H1 (cell line): Measurements from ENCODE around the gene LBH. TPM values are rescaled to one million over a fixed set of nuclear protein-coding genes. Genes with fewer than 3 reads are reported as not detected.

Experiments used
- CTCF ChIA-PET: fragments of 300-600 bp; sonication (Branson Sonifier 250); formaldehyde crosslinking; loops from one replicate; lab custom pipeline; 2021; ENCODE audit not compliant: partially characterized antibody; lab: Charles Lee
- POLR2A ChIA-PET: fragments of 300-600 bp; sonication (Branson Sonifier 250); formaldehyde crosslinking; loops from one replicate; lab custom pipeline; 2021; ENCODE audit warnings: inconsistent platforms; ENCODE audit not compliant: partially characterized antibody; lab: Charles Lee
- DNase-seq, 2 experiments: peaks; one replicate each; pipeline versions ENCODE4 v3.0.0 to v3.0.0-alpha.2; 2010 to 2022; ENCODE audit warnings: low spot score in 2 of 2, low read depth in 1 of 2, mixed read lengths in 1 of 2
- FAIRE-seq: peaks from 2 replicates; lab custom pipeline; 2011; peaks lifted over from hg19 to GRCh38; lab: Jason Lieb, UNC
- H2AFZ ChIP-seq: 2 replicates; pipeline ENCODE4 v1.8.1; 2012; ENCODE audit warnings: low read length, inconsistent platforms
- H2AK5ac ChIP-seq: 2 replicates; pipeline ENCODE4 v1.6.1; 2013; ENCODE audit warnings: low read depth, low read length
- H2BK120ac ChIP-seq: replicated peaks from 2 replicates; pipeline ENCODE3; 2013; ENCODE audit warnings: low read depth, low read length, inconsistent platforms
- H2BK12ac ChIP-seq: 2 replicates; pipeline ENCODE4 v1.6.1; 2013; ENCODE audit warnings: low read depth, low read length
- H2BK15ac ChIP-seq: 2 replicates; pipeline ENCODE4 v1.6.1; 2013; ENCODE audit warnings: low read length
- H2BK20ac ChIP-seq: 2 replicates; pipeline ENCODE4 v1.6.1; 2013; ENCODE audit warnings: low read length
- H2BK5ac ChIP-seq: 2 replicates; pipeline ENCODE4 v1.6.1; 2013; ENCODE audit warnings: low read depth, low read length
- H3K14ac ChIP-seq: 2 replicates; pipeline ENCODE4 v1.6.1; 2013; ENCODE audit warnings: inconsistent platforms; ENCODE audit not compliant: insufficient read length
- H3K18ac ChIP-seq: 2 replicates; pipeline ENCODE4 v1.6.1; 2013; ENCODE audit warnings: low read length; ENCODE audit errors: extremely low read depth
- H3K23ac ChIP-seq: 2 replicates; pipeline ENCODE4 v1.6.1; 2013; ENCODE audit warnings: inconsistent platforms; ENCODE audit not compliant: insufficient read length
- H3K23me2 ChIP-seq: 2 replicates; pipeline ENCODE4 v1.6.1; 2013; ENCODE audit warnings: low read depth, low read length
- H3K27ac ChIP-seq: 2 replicates; pipeline ENCODE4 v1.6.1; 2011; ENCODE audit warnings: low read depth, low read length, inconsistent platforms
- H3K27me3 ChIP-seq, 4 experiments: replicated peaks in 1 of 4; 1 replicate in 1 of 4; 2 replicates in 3 of 4; pipeline versions ENCODE4 v1.6.1 to v1.8.1; 2011 to 2013; ENCODE audit warnings: low read length in 3 of 4, mild to moderate bottlenecking in 3 of 4, inconsistent platforms in 2 of 4, mixed read lengths in 2 of 4, moderate library complexity in 1 of 4; ENCODE audit not compliant: control insufficient read depth in 3 of 4, insufficient read depth in 3 of 4; ENCODE audit errors: extremely low read depth in 1 of 4
- H3K36me3 ChIP-seq, 4 experiments: 2 replicates each; pipeline versions ENCODE4 v1.6.1 to v1.8.1; 2011 to 2013; ENCODE audit warnings: mild to moderate bottlenecking in 4 of 4, low read length in 3 of 4, moderate library complexity in 2 of 4, control low read depth in 1 of 4, inconsistent platforms in 1 of 4; ENCODE audit not compliant: insufficient read depth in 4 of 4, control insufficient read depth in 2 of 4
- H3K4ac ChIP-seq: replicated peaks from 2 replicates; pipeline ENCODE3; 2013; ENCODE audit warnings: low read length, low read depth, mixed read lengths, inconsistent platforms; ENCODE audit not compliant: insufficient read length
- H3K4me1 ChIP-seq, 4 experiments: replicated peaks in 1 of 4; 1 replicate in 1 of 4; 2 replicates in 3 of 4; pipeline versions ENCODE4 v1.6.1 to v1.8.1; 2011 to 2013; ENCODE audit warnings: low read length in 3 of 4, inconsistent platforms in 2 of 4, mixed read lengths in 1 of 4; ENCODE audit not compliant: insufficient read depth in 4 of 4, control insufficient read depth in 3 of 4
- H3K4me2 ChIP-seq, 2 experiments: 2 replicates each; pipeline versions ENCODE4 v1.6.1 to v1.8.1; 2011 to 2013; ENCODE audit warnings: low read depth in 2 of 2, low read length in 2 of 2, control low read depth in 1 of 2, inconsistent platforms in 1 of 2, mild to moderate bottlenecking in 1 of 2; ENCODE audit not compliant: insufficient read depth in 1 of 2
- H3K4me3 ChIP-seq, 4 experiments: fragments of 200-600, 300-600 bp in 1 of 4; sonication (generic), shearing (Covaris generic), sonication (Bioruptor Twin) in 1 of 4; 2 replicates each; pipeline versions ENCODE4 v1.5.1 to v1.8.1; 2011 to 2016; ENCODE audit warnings: low read length in 4 of 4, low read depth in 3 of 4, control low read depth in 2 of 4, inconsistent platforms in 2 of 4, mild to moderate bottlenecking in 2 of 4, mixed read lengths in 1 of 4, moderate library complexity in 1 of 4; ENCODE audit not compliant: insufficient read depth in 2 of 4; ENCODE audit errors: extremely low read depth in 1 of 4
- H3K56ac ChIP-seq: replicated peaks from 2 replicates; pipeline ENCODE3; 2013; ENCODE audit warnings: low read depth, mild to moderate bottlenecking, mixed read lengths, low read length, inconsistent platforms; ENCODE audit not compliant: insufficient read length
- H3K79me1 ChIP-seq: 2 replicates; pipeline ENCODE4 v1.6.1; 2013; ENCODE audit warnings: low read depth, low read length, control low read depth
- H3K79me2 ChIP-seq, 2 experiments: 2 replicates each; pipeline versions ENCODE4 v1.6.1 to v1.8.1; 2012 to 2013; ENCODE audit warnings: low read length in 2 of 2, mild to moderate bottlenecking in 2 of 2, inconsistent platforms in 1 of 2; ENCODE audit not compliant: insufficient read depth in 2 of 2, control insufficient read depth in 1 of 2
- H3K9ac ChIP-seq, 4 experiments: replicated peaks in 1 of 4; 1 replicate in 1 of 4; 2 replicates in 3 of 4; pipeline versions ENCODE4 v1.6.1 to v1.8.1; 2011 to 2013; ENCODE audit warnings: low read depth in 3 of 4, low read length in 3 of 4, control low read depth in 2 of 4, mild to moderate bottlenecking in 2 of 4, moderate library complexity in 2 of 4, inconsistent platforms in 1 of 4; ENCODE audit errors: extremely low read depth in 1 of 4
- H3K9me3 ChIP-seq, 2 experiments: 2 replicates each; pipeline versions ENCODE4 v1.6.1 to v1.8.1; 2012 to 2013; ENCODE audit warnings: mild to moderate bottlenecking in 2 of 2, moderate library complexity in 2 of 2, control low read depth in 1 of 2, inconsistent platforms in 1 of 2, low read depth in 1 of 2, low read length in 1 of 2, mixed read lengths in 1 of 2; ENCODE audit not compliant: insufficient read depth in 2 of 2
- H4K20me1 ChIP-seq, 2 experiments: replicated peaks in 1 of 2; 2 replicates each; pipeline versions ENCODE3 to v1.8.1; 2011 to 2013; ENCODE audit warnings: inconsistent platforms in 2 of 2, low read length in 2 of 2, mild to moderate bottlenecking in 1 of 2; ENCODE audit not compliant: insufficient read depth in 2 of 2, control insufficient read depth in 1 of 2
- H4K5ac ChIP-seq: 2 replicates; pipeline ENCODE4 v1.6.1; 2013; ENCODE audit warnings: low read length, low read depth, mixed read lengths, inconsistent platforms; ENCODE audit not compliant: insufficient read length
- H4K8ac ChIP-seq: 2 replicates; pipeline ENCODE4 v1.8.0; 2013; ENCODE audit warnings: mild to moderate bottlenecking, moderate library complexity, low read length, inconsistent platforms; ENCODE audit not compliant: insufficient read depth; ENCODE audit errors: extremely low read depth
- H4K91ac ChIP-seq: replicated peaks from 2 replicates; pipeline ENCODE3; 2013; ENCODE audit warnings: low read length, mixed read lengths, inconsistent platforms; ENCODE audit not compliant: insufficient read length
- CHD2 ChIP-seq: IDR thresholded peaks from 2 replicates; pipeline ENCODE4 v1.6.1; 2012; ENCODE audit warnings: low read length, improper control_type of control experiment
- EP300 ChIP-seq, 2 experiments: IDR thresholded peaks; 1 replicate in 1 of 2; 2 replicates in 1 of 2; pipeline ENCODE4 v1.6.1; 2011 to 2012; ENCODE audit warnings: low read depth in 2 of 2, low read length in 2 of 2, mild to moderate bottlenecking in 2 of 2, borderline replicate concordance in 1 of 2, inconsistent platforms in 1 of 2, moderate library complexity in 1 of 2
- FOSL1 ChIP-seq: IDR thresholded peaks from 2 replicates; pipeline ENCODE4 v1.6.1; 2011; ENCODE audit warnings: mild to moderate bottlenecking, low read depth, low read length, moderate library complexity; ENCODE audit not compliant: insufficient read depth
- JUN ChIP-seq: IDR thresholded peaks from 2 replicates; pipeline ENCODE4 v1.6.1; 2011; ENCODE audit warnings: low read depth, mild to moderate bottlenecking, improper control_type of control experiment, low read length
- JUND ChIP-seq: IDR thresholded peaks from 2 replicates; pipeline ENCODE4 v1.6.1; 2011; ENCODE audit warnings: mild to moderate bottlenecking, improper control_type of control experiment, low read length
- KDM5A ChIP-seq: fragments of 200-600 bp; IDR thresholded peaks from 2 replicates; pipeline ENCODE4 v1.7.1; 2012; ENCODE audit warnings: mild to moderate bottlenecking, low read length, inconsistent platforms, mixed read lengths
- PHF8 ChIP-seq: fragments of 200-600 bp; sonication (generic); conservative IDR thresholded peaks from 2 replicates; pipeline ENCODE4 v1.7.1; 2012; ENCODE audit warnings: low read depth, mild to moderate bottlenecking, inconsistent platforms, low read length, moderate library complexity
- POU5F1 ChIP-seq: IDR thresholded peaks from 2 replicates; pipeline ENCODE4 v1.6.1; 2011; ENCODE audit warnings: low read depth, mild to moderate bottlenecking, low read length, moderate library complexity
- RBBP5 ChIP-seq: IDR thresholded peaks from 2 replicates; pipeline ENCODE4 v1.7.1; 2012; ENCODE audit warnings: low read depth, mild to moderate bottlenecking, inconsistent platforms, low read length, moderate library complexity, borderline replicate concordance
- RXRA ChIP-seq: IDR thresholded peaks from 2 replicates; pipeline ENCODE4 v1.6.1; 2011; ENCODE audit warnings: low read depth, mild to moderate bottlenecking, low read length, moderate library complexity; ENCODE audit not compliant: insufficient read depth
- SIX5 ChIP-seq: IDR thresholded peaks from 2 replicates; pipeline ENCODE4 v1.6.1; 2011; ENCODE audit warnings: mild to moderate bottlenecking, low read depth, low read length
- TCF12 ChIP-seq: IDR thresholded peaks from 2 replicates; pipeline ENCODE4 v1.6.1; 2011; ENCODE audit warnings: low read depth, mild to moderate bottlenecking, low read length
- YY1 ChIP-seq: IDR thresholded peaks from 2 replicates; pipeline ENCODE4 v1.6.1; 2011; ENCODE audit warnings: low read depth, mild to moderate bottlenecking, low read length
- WGBS, 2 experiments: shearing (Covaris generic) in 1 of 2; methylation state at CpG; one replicate each; pipeline versions ENCODE4 v1.1.6 to v1.1.7; 2013 to 2015; ENCODE audit warnings: low lambda C conversion rate in 2 of 2, mixed read lengths in 2 of 2, inconsistent platforms in 1 of 2, low coverage in 1 of 2, missing lambda C conversion rate in 1 of 2; ENCODE audit not compliant: insufficient replicate concordance in 2 of 2, insufficient coverage in 1 of 2, insufficient read length in 1 of 2; ENCODE audit errors: extremely low coverage in 1 of 2, missing lambda C conversion rate in 1 of 2; 5-methylcytosine and 5-hydroxymethylcytosine counted together
- polyA plus RNA-seq, 7 experiments: library from polyadenylated mRNA; depleted of rRNA in 3 of 7; stranded (reverse) in 5 of 7; unstranded in 2 of 7; fragments of >200 nt in 5 of 7; fragments of 200-250 nt in 2 of 7; gene quantifications; 1 replicate in 5 of 7; 2 replicates in 1 of 7; 4 replicates in 1 of 7; pipeline versions ENCODE4 v1.2.1 to v1.2.3, GENCODE V29; 2011 to 2013; ENCODE audit warnings: missing spikeins in 2 of 7, mixed read lengths in 2 of 7
- total RNA-seq: library from RNA; stranded (reverse); fragmentation: NEBNext Ultra II Directional; extraction: Animal tissue kit (Norgen Biotek cat#: 25700); gene quantifications from 2 replicates; pipeline ENCODE4 v1.2.1, GENCODE V29; 2021
- TF ChIP-seq, protein P1 (sequence below): IDR thresholded peaks from 2 replicates; pipeline ENCODE4 v1.6.1; 2012; ENCODE audit warnings: inconsistent platforms

LBH gene
- total and polyA plus RNA-seq, 2 of the 8 experiments (the other 6 are each of a cell fraction or from before 2014, with no cell fraction given): 25.7 to 34.5 TPM

DNA sequence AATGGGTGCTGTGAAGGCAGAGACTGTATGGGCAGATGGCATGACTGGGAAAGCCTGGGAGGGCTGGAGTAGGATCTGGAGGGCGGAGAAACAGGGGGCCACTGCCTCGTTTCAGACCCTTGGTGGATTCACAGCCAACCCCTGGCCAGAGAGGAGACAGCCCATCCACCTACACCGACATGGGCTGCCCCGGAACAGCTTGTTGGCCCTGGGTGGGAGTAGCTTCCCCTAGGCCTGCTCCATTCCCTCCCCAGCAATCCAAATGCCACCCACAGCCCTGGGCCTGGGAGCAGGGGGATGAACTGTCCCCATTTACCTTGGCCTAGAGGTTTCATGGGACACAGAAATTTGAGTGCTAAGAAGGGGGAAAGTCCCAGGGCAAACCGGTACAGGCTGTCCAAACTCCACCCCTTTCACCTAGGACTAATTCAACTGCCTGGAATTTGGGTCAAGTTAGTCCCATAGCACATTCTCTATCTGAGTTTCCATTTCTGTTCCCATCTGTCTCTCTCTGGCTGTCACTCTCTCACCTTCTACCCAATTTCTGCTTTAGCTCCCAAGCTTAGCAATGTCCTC lies 37.0 kb downstream of the LBH start:
- no peak overlapping the region for H3K9ac ChIP-seq
- no peaks in the 10 kb centered on the region for H3K79me1 ChIP-seq
- no peak overlapping the region for H4K8ac ChIP-seq
- H2AK5ac ChIP-seq: no peak overlapping the region
- no peak overlapping the region for H3K27ac ChIP-seq
- no peak overlapping the region; the same call in 1 of the 2 replicates for H2AFZ ChIP-seq
- POLR2A ChIA-PET: interaction anchor here (0.7 to 0.9 kb wide), 2 partner anchors 8 to 38 kb away, joined by 3 read pairs; no protein-coding TSS in a partner anchor
- no peak overlapping the region for H3K23ac ChIP-seq
- no peak overlapping the region for H3K14ac ChIP-seq
- H3K4ac ChIP-seq: no peak overlapping the region
- no peak overlapping the region for H3K56ac ChIP-seq
- peaks cover 0 to 5% (median 2%) of the 10 kb centered on the region in 4 experiments; a peak in 3 of 7 replicates for H3K4me1 ChIP-seq
- no peaks in the 10 kb centered on the region for H3K23me2 ChIP-seq
- H4K20me1 ChIP-seq: no peaks in the 10 kb centered on the region
- no peaks in the 10 kb centered on the region for H3K79me2 ChIP-seq
- no peak overlapping the region for H3K4me3 ChIP-seq
- DNase-seq (no peak), FAIRE-seq (no peak)
- no peak overlapping the region; the same call in 1 of the 2 replicates for H2BK20ac ChIP-seq
- H3K4me2 ChIP-seq: no peak overlapping the region
- no peak overlapping the region for H2BK12ac ChIP-seq
- H3K27me3 ChIP-seq: no peaks in the 10 kb centered on the region
- H2BK5ac ChIP-seq: no peak overlapping the region
- H3K36me3 ChIP-seq: no peaks in the 10 kb centered on the region
- H2BK120ac ChIP-seq: no peak overlapping the region
- WGBS, 2 experiments: 75% methylated on average over 5 of the region's 5 CpGs; no CpG with 5 or more reads in 1 of the 2 experiments
- no peaks in the 10 kb centered on the region for H3K9me3 ChIP-seq
- H2BK15ac ChIP-seq: no peak overlapping the region
- H4K91ac ChIP-seq: no peak overlapping the region
- no peak overlapping the region for H4K5ac ChIP-seq
- CTCF ChIA-PET: interaction anchor here (0.6 to 1.9 kb wide), 5 partner anchors 16 to 104 kb away, joined by 3 to 4 read pairs (median 3); no protein-coding TSS in a partner anchor
- no peak overlapping the region for H3K18ac ChIP-seq
- TF ChIP-seq JUN: no peak
- TF ChIP-seq KDM5A: no peak
- no peak for TF ChIP-seq RXRA
- no peak for TF ChIP-seq POU5F1
- no peak for TF ChIP-seq YY1
- no peak for TF ChIP-seq JUND
- TF ChIP-seq RBBP5: no peak
- TF ChIP-seq EP300 (IDR thresholded peaks at IDR 0.05; ENCODE audit: borderline replicate concordance in 1 of 2, low read depth in 2 of 2, low read length in 2 of 2): no peak
- TF ChIP-seq TCF12: no peak
- no peak for TF ChIP-seq FOSL1
- TF ChIP-seq CHD2: no peak
- TF ChIP-seq, protein P1, sequence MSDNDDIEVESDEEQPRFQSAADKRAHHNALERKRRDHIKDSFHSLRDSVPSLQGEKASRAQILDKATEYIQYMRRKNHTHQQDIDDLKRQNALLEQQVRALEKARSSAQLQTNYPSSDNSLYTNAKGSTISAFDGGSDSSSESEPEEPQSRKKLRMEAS: no peak
- TF ChIP-seq SIX5: no peak
- no peak for TF ChIP-seq PHF8
